K562 (cell line): Measurements from ENCODE around the gene HOXD9. TPM values are rescaled to one million over a fixed set of nuclear protein-coding genes. Genes with fewer than 3 reads are reported as not detected.

Experiments
- ATAC-seq: fragments of 200-7000 bp; cut with Tn5 transposase; 3 replicates; pipeline ENCODE4 v1.9.1; 2020; ENCODE audit warnings: moderate library complexity
- BruUV-seq: library from RNA; stranded (reverse); fragments of 400-500 nt; replicated peaks from 2 replicates; lab custom pipeline; 2021; lab: Mats Ljungman, UMichigan
- CTCF ChIA-PET: fragments of 300-600 bp; formaldehyde crosslinking; extraction: SDS; loops from one replicate; lab custom pipeline; 2021; ENCODE audit warnings: low intra/inter-chr PET ratio; lab: Yijun Ruan, JAX
- POLR2A ChIA-PET: fragments of 300-600, 350-650 bp; sonication (Branson Sonifier 250); formaldehyde crosslinking; extraction: SDS; loops from one replicate; lab custom pipeline; 2021; ENCODE audit warnings: antibody characterized with exemption, inconsistent platforms; lab: Yijun Ruan, JAX
- DNase-seq, 4 experiments: peaks; one replicate each; pipeline versions ENCODE4 v3.0.0 to v3.0.0-alpha.2; 2011 to 2018; ENCODE audit warnings: low spot score in 3 of 4, mixed read lengths in 3 of 4; ENCODE audit errors: extremely low read depth in 1 of 4
- FAIRE-seq: peaks from 2 replicates; lab custom pipeline; 2011; peaks lifted over from hg19 to GRCh38; lab: Jason Lieb, UNC
- H2AFZ ChIP-seq: 2 replicates; pipeline ENCODE4 v1.6.0; 2011; ENCODE audit warnings: low read depth, low read length, control low read depth, inconsistent platforms
- H3K27ac ChIP-seq: fragments of 200-600 bp; 3 replicates; pipeline ENCODE4 v1.8.0; 2011; ENCODE audit warnings: low read depth, mild to moderate bottlenecking, control low read depth, inconsistent platforms, low read length, moderate library complexity, mixed read lengths; ENCODE audit errors: extremely low read depth
- H3K27me3 ChIP-seq, 2 experiments: fragments of 300-600 bp in 1 of 2; 2 replicates in 1 of 2; 3 replicates in 1 of 2; pipeline versions ENCODE4 v1.6.0 to v1.8.0; 2011; ENCODE audit warnings: inconsistent platforms in 2 of 2, low read length in 2 of 2, mild to moderate bottlenecking in 1 of 2, mixed read lengths in 1 of 2, moderate library complexity in 1 of 2; ENCODE audit not compliant: control insufficient read depth in 2 of 2, insufficient read depth in 2 of 2
- H3K36me3 ChIP-seq: fragments of 300-600 bp; 3 replicates; pipeline ENCODE4 v1.8.0; 2011; ENCODE audit warnings: mild to moderate bottlenecking, low read length, inconsistent platforms; ENCODE audit not compliant: control insufficient read depth, insufficient read depth
- H3K4me1 ChIP-seq, 2 experiments: fragments of 200-600 bp in 1 of 2; replicated peaks in 1 of 2; 2 replicates in 1 of 2; 3 replicates in 1 of 2; pipeline versions ENCODE4 v1.5.1 to v1.8.0; 2011; ENCODE audit warnings: inconsistent platforms in 2 of 2, low read length in 2 of 2, mild to moderate bottlenecking in 1 of 2, mixed read lengths in 1 of 2, moderate library complexity in 1 of 2; ENCODE audit not compliant: control insufficient read depth in 2 of 2, insufficient read depth in 2 of 2
- H3K4me2 ChIP-seq: 2 replicates; pipeline ENCODE4 v1.6.1; 2011; ENCODE audit warnings: low read length, control low read depth, inconsistent platforms, mixed read lengths; ENCODE audit not compliant: insufficient read depth
- H3K4me3 ChIP-seq: fragments of 200-600 bp; sonication (generic), shearing (Covaris generic); 2 replicates; pipeline ENCODE4 v1.5.1; 2016; ENCODE audit warnings: control low read depth, inconsistent platforms
- H3K79me2 ChIP-seq: fragments of 200-600 bp; 3 replicates; pipeline ENCODE4 v1.8.0; 2011; ENCODE audit warnings: low read length, inconsistent platforms; ENCODE audit not compliant: control insufficient read depth, insufficient read depth
- H3K9ac ChIP-seq, 2 experiments: 2 replicates each; pipeline versions ENCODE4 v1.6.0 to v1.6.1; 2011; ENCODE audit warnings: low read depth in 2 of 2, low read length in 2 of 2, control low read depth in 1 of 2, inconsistent platforms in 1 of 2, mild to moderate bottlenecking in 1 of 2, mixed read lengths in 1 of 2; ENCODE audit not compliant: insufficient read depth in 1 of 2
- H3K9me1 ChIP-seq: one replicate; pipeline ENCODE4 v1.6.0; 2011; ENCODE audit warnings: inconsistent platforms, mild to moderate bottlenecking, low read length, moderate library complexity; ENCODE audit not compliant: control insufficient read depth, insufficient read depth
- H3K9me3 ChIP-seq: replicated peaks from 2 replicates; pipeline ENCODE4 v1.5.1; 2011; ENCODE audit warnings: low read depth, low read length, inconsistent platforms; ENCODE audit not compliant: control insufficient read depth, insufficient read depth
- H4K20me1 ChIP-seq: replicated peaks from 2 replicates; pipeline ENCODE4 v1.6.1; 2011; ENCODE audit warnings: low read length, inconsistent platforms, mixed read lengths; ENCODE audit not compliant: control insufficient read depth, insufficient read depth
- DIDO1 ChIP-seq: fragments of 450-650 bp; IDR thresholded peaks from 2 replicates; pipeline ENCODE4 v1.6.1; 2016; ENCODE audit warnings: low read depth, missing biosample characterization, missing genetic modification characterization
- ETV5 ChIP-seq: sonication (generic); formaldehyde crosslinking; IDR thresholded peaks from 2 replicates; pipeline ENCODE4 v1.4.0; 2020; ENCODE audit warnings: low read depth, mild to moderate bottlenecking, missing genetic modification reagents
- KLF6 ChIP-seq: fragments of 250-450 bp; sonication (Bioruptor Pico); IDR thresholded peaks from 2 replicates; pipeline ENCODE4 v1.4.0; 2020; ENCODE audit warnings: mild to moderate bottlenecking, moderate library complexity, borderline replicate concordance
- LARP7 ChIP-seq: fragments of 450-650 bp; IDR thresholded peaks from 2 replicates; pipeline ENCODE4 v1.6.1; 2016
- NR4A1 ChIP-seq, 2 experiments: fragments of 250-450 bp in 1 of 2; fragments of 450-650 bp in 1 of 2; sonication (Bioruptor Pico) in 1 of 2; IDR thresholded peaks; 2 replicates each; pipeline versions ENCODE4 v1.4.0 to v1.6.1; 2016 to 2020; ENCODE audit warnings: mild to moderate bottlenecking in 2 of 2, missing compliant biosample characterization in 1 of 2, missing genetic modification characterization in 1 of 2, moderate library complexity in 1 of 2
- RBM25 ChIP-seq: fragments of 200-400 bp; formaldehyde crosslinking; IDR thresholded peaks from 2 replicates; pipeline ENCODE4 v1.6.1; 2018; ENCODE audit warnings: low read length, low read depth, moderate library complexity; ENCODE audit not compliant: severe bottlenecking
- SREBF2 ChIP-seq: sonication (generic); formaldehyde crosslinking; IDR thresholded peaks from 2 replicates; pipeline ENCODE4 v1.4.0; 2020; ENCODE audit warnings: mild to moderate bottlenecking, missing genetic modification reagents
- ZNF134 ChIP-seq: fragments of 250-450 bp; sonication (Bioruptor Pico); conservative IDR thresholded peaks from 2 replicates; pipeline ENCODE4 v1.4.0; 2020
- ZNF217 ChIP-seq: sonication (generic); formaldehyde crosslinking; IDR thresholded peaks from 2 replicates; pipeline ENCODE4 v1.8.0; 2022; ENCODE audit warnings: mild to moderate bottlenecking, missing genetic modification reagents
- ZNF282 ChIP-seq: sonication (generic); formaldehyde crosslinking; IDR thresholded peaks from 2 replicates; pipeline ENCODE4 v1.8.1; 2023; ENCODE audit warnings: missing genetic modification reagents
- ZNF444 ChIP-seq: fragments of 250-450 bp; sonication (Bioruptor Pico); IDR thresholded peaks from 2 replicates; pipeline ENCODE4 v1.4.0; 2020; ENCODE audit warnings: mild to moderate bottlenecking, moderate library complexity
- in situ Hi-C: fragments of 300-500 bp; cut with MboI; formaldehyde crosslinking; loops from 4 replicates; pipeline ENCODE4 v1.15.0; 2018; ENCODE audit warnings: inconsistent platforms, mixed read lengths
- intact Hi-C: fragments of 100-400 bp; cut with micrococcal nuclease; formaldehyde crosslinking; loops from 2 replicates; pipeline ENCODE4 v1.14.2; 2022
- polyA plus RNA-seq, 8 experiments: library from polyadenylated mRNA; depleted of rRNA in 4 of 8; stranded (reverse) in 5 of 8; unstranded in 3 of 8; fragments of >200 nt; fragmentation: Nextera tagmentation in 2 of 8; fragmentation: Illumina TruSeq in 1 of 8; extraction: Ambion mirVana in 2 of 8; extraction: Trizol in 1 of 8; gene quantifications; 2 replicates each; pipeline versions ENCODE4 v1.2.1 to v1.2.3, GENCODE V29; 2011 to 2014; ENCODE audit warnings: inconsistent platforms in 1 of 8, missing spikeins in 1 of 8
- total RNA-seq, 7 experiments: library from RNA; depleted of rRNA in 6 of 7; stranded (reverse); fragments of >200 nt in 6 of 7; fragmentation: Illumina TruSeq in 2 of 7; extraction: Trizol in 2 of 7; gene quantifications; 2 replicates each; pipeline versions ENCODE4 v1.2.1 to v1.2.3, GENCODE V29; 2011 to 2021; ENCODE audit warnings: low replicate concordance in 1 of 7
- TF ChIP-seq, protein P1 (sequence below), 2 experiments: fragments of 450-650 bp; IDR thresholded peaks; 2 replicates each; pipeline ENCODE4 v1.6.1; 2018; ENCODE audit warnings: mild to moderate bottlenecking in 2 of 2, low read depth in 1 of 2; ENCODE audit not compliant: partially characterized antibody in 2 of 2
- TF ChIP-seq, protein P2 (sequence below): fragments of 450-650 bp; IDR thresholded peaks from 2 replicates; pipeline ENCODE4 v1.6.1; 2017; ENCODE audit warnings: mild to moderate bottlenecking, moderate library complexity

HOXD9 gene
- total and polyA plus RNA-seq, 9 of the 15 experiments (the other 6 are each of a cell fraction or from before 2014, with no cell fraction given), result not detected

DNA sequence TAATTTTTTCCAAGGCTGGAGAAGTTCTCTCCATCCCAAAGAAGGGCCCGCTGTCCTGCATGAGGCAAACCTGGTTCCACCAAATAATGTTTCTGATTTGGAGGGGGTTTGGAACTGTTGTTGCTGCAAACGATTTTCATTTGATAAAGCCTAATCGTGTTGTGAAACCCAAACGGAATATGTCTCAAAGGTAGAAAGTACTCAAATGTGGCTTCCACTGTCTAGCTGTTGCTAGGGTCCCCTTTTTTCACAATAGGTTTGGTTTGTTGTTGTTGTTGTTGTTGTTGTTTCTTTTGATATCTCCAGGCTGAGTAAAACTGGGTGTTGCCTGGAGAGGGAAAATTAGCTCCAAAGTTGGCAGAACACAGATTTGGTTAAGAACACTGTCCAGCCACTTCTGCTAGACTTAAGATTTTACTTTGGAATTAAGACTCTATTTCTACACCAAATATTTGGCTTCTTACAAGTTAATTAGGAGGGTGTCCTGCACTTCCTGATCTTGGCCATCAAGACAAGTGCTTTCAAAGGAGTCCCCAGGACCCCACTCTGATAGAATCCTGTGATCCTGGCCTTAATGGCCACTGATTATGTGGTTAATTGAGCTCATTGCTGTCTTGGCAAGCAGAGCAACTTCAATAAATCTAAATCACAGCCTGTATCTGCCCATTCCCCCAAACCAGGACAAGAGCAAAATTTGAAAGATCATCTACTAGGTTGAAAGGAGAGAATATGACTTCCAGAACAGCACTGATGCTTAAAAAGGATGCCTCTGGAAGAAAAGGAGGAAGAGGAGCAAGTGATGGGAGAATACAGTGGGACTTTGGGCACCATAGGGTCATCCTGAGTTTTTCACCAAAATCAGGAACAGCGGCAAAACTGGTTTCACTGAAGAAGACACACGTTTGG, 33.3 kb upstream of the HOXD9 start (continued):
- TF ChIP-seq ZNF282 (CRISPR knock-in tag) (no peak), ETV5 (no peak)
- TF ChIP-seq, protein P1, sequence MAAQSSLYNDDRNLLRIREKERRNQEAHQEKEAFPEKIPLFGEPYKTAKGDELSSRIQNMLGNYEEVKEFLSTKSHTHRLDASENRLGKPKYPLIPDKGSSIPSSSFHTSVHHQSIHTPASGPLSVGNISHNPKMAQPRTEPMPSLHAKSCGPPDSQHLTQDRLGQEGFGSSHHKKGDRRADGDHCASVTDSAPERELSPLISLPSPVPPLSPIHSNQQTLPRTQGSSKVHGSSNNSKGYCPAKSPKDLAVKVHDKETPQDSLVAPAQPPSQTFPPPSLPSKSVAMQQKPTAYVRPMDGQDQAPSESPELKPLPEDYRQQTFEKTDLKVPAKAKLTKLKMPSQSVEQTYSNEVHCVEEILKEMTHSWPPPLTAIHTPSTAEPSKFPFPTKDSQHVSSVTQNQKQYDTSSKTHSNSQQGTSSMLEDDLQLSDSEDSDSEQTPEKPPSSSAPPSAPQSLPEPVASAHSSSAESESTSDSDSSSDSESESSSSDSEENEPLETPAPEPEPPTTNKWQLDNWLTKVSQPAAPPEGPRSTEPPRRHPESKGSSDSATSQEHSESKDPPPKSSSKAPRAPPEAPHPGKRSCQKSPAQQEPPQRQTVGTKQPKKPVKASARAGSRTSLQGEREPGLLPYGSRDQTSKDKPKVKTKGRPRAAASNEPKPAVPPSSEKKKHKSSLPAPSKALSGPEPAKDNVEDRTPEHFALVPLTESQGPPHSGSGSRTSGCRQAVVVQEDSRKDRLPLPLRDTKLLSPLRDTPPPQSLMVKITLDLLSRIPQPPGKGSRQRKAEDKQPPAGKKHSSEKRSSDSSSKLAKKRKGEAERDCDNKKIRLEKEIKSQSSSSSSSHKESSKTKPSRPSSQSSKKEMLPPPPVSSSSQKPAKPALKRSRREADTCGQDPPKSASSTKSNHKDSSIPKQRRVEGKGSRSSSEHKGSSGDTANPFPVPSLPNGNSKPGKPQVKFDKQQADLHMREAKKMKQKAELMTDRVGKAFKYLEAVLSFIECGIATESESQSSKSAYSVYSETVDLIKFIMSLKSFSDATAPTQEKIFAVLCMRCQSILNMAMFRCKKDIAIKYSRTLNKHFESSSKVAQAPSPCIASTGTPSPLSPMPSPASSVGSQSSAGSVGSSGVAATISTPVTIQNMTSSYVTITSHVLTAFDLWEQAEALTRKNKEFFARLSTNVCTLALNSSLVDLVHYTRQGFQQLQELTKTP (IDR thresholded peaks at IDR 0.05; ENCODE audit: low read depth in 1 of 2, partially characterized antibody in 2 of 2), result no peak
- TF ChIP-seq, all 486 proteins: peak for 0

DNA sequence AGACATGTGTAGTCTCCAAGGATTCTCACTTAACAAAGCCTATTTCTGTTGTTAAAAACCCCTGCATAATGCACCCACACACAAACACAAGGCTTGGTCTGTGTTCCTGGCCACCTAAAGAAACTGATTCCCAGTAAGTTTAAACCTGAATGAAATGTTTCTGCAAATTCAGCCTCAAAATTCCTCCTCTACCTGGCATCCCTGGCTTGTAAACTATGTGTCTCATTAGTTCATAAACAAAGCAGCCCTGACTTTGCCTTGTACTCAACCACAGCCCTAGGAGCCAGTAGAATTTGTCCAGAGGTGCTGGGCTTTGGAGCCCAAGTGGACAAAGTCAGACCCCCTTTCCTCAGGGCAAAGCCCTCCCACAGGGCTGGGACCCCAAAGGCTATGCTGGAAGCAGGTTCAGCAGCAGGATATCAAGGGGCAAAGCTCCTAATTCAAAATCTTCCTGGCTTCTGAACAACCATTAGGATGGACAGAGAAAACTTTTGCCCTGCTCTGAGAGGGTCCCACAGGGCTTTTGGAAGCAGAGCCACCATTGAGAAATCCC, 32.6 kb upstream of the HOXD9 start:
- CTCF ChIA-PET, result interaction anchor here (0.7 kb wide), 1 partner anchor 10 kb away, joined by 4 read pairs; no protein-coding TSS in a partner anchor
- H4K20me1 ChIP-seq, result peaks cover 9% of the 10 kb centered on the region; the same call in 1 of the 2 replicates
- POLR2A ChIA-PET, result no interaction called here
- H2AFZ ChIP-seq, result no peak overlapping the region
- no peaks in the 10 kb centered on the region for H3K36me3 ChIP-seq
- H3K27me3 ChIP-seq, result peaks cover 70 to 84% of the 10 kb centered on the region in 2 experiments
- H3K4me1 ChIP-seq, result peaks cover 0 to 27% of the 10 kb centered on the region in 2 experiments; a peak in 2 of 5 replicates
- H3K9ac ChIP-seq, result no peak overlapping the region
- no peak overlapping the region for H3K4me3 ChIP-seq
- ATAC-seq, result no peak
- in situ Hi-C loops, result loop anchor here (10.0 to 25.0 kb wide), 2 partner anchors 665 to 1053 kb away; no protein-coding TSS in a partner anchor
- no peak overlapping the region for H3K4me2 ChIP-seq
- intact Hi-C loops, result no loop called here
- H3K79me2 ChIP-seq, result no peaks in the 10 kb centered on the region
- DNase-seq, result no peak
- no TSS peak for BruUV-seq
- no peak overlapping the region for H3K27ac ChIP-seq
- no peaks in the 10 kb centered on the region; the same call in 1 of the 2 replicates for H3K9me3 ChIP-seq
- FAIRE-seq, result no peak
- no peaks in the 10 kb centered on the region for H3K9me1 ChIP-seq
- no peak for TF ChIP-seq ZNF134 (CRISPR knock-in tag)
- TF ChIP-seq ZNF217 (CRISPR knock-in tag), result no peak
- TF ChIP-seq NR4A1 (CRISPR knock-in tag; IDR thresholded peaks at IDR 0.05), result no peak
- no peak for TF ChIP-seq NR4A1 (tag; IDR thresholded peaks at IDR 0.05)
- TF ChIP-seq DIDO1, result no peak
- no peak for TF ChIP-seq SREBF2 (CRISPR knock-in tag)
- TF ChIP-seq, protein P2, sequence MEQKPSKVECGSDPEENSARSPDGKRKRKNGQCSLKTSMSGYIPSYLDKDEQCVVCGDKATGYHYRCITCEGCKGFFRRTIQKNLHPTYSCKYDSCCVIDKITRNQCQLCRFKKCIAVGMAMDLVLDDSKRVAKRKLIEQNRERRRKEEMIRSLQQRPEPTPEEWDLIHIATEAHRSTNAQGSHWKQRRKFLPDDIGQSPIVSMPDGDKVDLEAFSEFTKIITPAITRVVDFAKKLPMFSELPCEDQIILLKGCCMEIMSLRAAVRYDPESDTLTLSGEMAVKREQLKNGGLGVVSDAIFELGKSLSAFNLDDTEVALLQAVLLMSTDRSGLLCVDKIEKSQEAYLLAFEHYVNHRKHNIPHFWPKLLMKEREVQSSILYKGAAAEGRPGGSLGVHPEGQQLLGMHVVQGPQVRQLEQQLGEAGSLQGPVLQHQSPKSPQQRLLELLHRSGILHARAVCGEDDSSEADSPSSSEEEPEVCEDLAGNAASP, result no peak
- TF ChIP-seq KLF6 (CRISPR knock-in tag), result no peak
- TF ChIP-seq ZNF444 (CRISPR knock-in tag), result no peak
- no peak for TF ChIP-seq RBM25
- TF ChIP-seq LARP7, result no peak
